ENCODE data around the gene IMP4. TPM values are rescaled to one million over a fixed set of nuclear protein-coding genes. Genes with fewer than 3 reads are reported as not detected.

The IMP4 gene
- total and polyA plus RNA-seq, 2 of the 13 experiments (the other 11 are each of a cell fraction or from before 2014, with no cell fraction given), result 142 to 158 TPM

GRCh38 chr2:130332271-130333073 lies 10.2 kb upstream of the IMP4 start (continued):
- TF ChIP-seq ZNF432 (CRISPR knock-in tag; IDR thresholded peaks at IDR 0.05; ENCODE audit: borderline replicate concordance) (no peak), RFXANK (CRISPR knock-in tag; IDR thresholded peaks at IDR 0.05) (no peak), NCOR1 (IDR thresholded peaks at IDR 0.05; ENCODE audit: borderline replicate concordance, low read length) (no peak), KDM5A (IDR thresholded peaks at IDR 0.05; ENCODE audit: borderline replicate concordance, low read length) (peak; percentile 60; the same call in 1 of the 2 replicates), MIXL1 (CRISPR knock-in tag; IDR thresholded peaks at IDR 0.05) (no peak), ZNF691 (CRISPR knock-in tag; IDR thresholded peaks at IDR 0.05; ENCODE audit: borderline replicate concordance, low read depth) (peak; percentile 66; the same call in 1 of the 2 replicates), ZNF614 (CRISPR knock-in tag; IDR thresholded peaks at IDR 0.05; ENCODE audit: borderline replicate concordance) (peak; percentile 14; the same call in 1 of the 2 replicates), ZNF318 (CRISPR knock-in tag; IDR thresholded peaks at IDR 0.05) (0 out of 2 replicates have a peak, but pooled peaks have one; percentile 9), ZNF503 (CRISPR knock-in tag; IDR thresholded peaks at IDR 0.05) (no peak), ZFP90 (CRISPR knock-in tag; IDR thresholded peaks at IDR 0.05; ENCODE audit: borderline replicate concordance) (no peak), GTF3A (CRISPR knock-in tag; conservative IDR thresholded peaks at IDR 0.05) (no peak), ZNF574 (CRISPR knock-in tag; IDR thresholded peaks at IDR 0.05) (no peak; the same call in 1 of the 2 replicates), IKZF4 (CRISPR knock-in tag; IDR thresholded peaks at IDR 0.05; ENCODE audit: borderline replicate concordance, low read depth, not compliant biosample characterization) (no peak)
